NCI-H510A treated with DMSO at 0.1 percent for 48 hours (cell line): ENCODE results near the gene EYA2.
A peak's percentile ranks its signal among the peaks of the same experiment; 100 is the strongest.
"Not testable (repeated sequence)": the region's sequence is repeated elsewhere in the genome, so short reads cannot be mapped to it uniquely, and the experiment has no call there.

Experiments used
- DNase-seq: peaks from one replicate; lab custom pipeline; 2025; lab: John Stamatoyannopoulos, UW

Gene EYA2

DNA sequence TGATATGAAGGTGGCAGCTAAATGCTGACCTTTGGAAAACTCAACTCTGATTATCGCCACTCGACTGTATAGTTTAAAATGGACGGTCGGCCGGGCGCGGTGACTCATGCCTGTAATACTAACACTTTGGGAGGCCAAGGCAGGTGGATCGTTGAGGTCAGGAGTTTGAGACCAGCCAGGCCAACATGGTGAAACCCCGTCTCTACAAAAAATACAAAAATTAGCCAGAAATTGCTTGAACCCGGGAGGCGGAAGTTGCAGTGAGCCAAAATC is 310.1 kb downstream of the EYA2 start:
- not testable (repeated sequence) for DNase-seq

DNA sequence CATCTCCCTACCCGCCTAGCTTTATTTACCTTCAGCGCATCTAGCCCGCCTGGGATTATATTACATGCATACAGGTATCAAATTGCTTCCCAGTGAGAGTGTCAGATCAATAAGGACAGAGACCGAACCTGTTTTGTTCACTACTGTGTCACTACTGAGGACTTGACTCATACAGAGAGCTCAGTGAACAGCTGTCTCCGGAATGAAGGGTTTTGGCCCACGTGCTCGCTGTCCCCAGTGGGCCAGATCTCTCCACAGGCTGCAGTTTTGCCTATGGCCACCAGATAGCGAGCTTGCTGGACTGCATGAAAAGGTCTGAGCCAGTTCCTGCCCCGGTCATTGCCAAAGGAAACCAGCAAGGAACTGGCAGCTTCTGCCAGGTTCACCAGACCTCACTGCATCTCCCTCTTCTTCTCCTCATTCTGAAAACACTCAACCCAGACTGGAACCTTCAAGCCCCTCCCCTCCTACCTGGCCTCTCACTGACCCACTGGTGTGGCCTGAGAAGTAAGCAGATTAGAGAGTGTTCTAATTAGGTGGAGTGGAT is 311.0 kb downstream of the EYA2 start:
- DNase-seq, result peak; percentile 90

DNA sequence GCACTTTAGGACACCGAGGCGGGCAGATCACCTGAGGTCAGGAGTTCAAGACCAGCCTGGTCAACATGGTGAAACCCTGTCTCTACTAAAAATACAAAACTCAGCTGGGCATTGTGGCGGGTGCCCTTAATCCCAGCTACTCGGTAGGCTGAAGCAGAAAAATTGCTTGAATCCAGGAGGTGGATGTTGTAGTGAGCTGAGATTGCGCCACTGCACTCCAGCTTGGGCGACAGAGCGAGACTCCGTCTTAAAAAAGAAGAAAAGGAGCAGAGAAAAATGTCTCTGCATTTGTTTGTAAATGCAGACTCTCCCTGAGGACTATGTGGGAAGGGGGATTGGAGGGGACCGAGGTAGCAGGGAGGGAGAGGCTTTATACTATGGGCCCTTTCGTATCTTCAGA is 311.9 kb downstream of the EYA2 start:
- not testable (repeated sequence) for DNase-seq

DNA sequence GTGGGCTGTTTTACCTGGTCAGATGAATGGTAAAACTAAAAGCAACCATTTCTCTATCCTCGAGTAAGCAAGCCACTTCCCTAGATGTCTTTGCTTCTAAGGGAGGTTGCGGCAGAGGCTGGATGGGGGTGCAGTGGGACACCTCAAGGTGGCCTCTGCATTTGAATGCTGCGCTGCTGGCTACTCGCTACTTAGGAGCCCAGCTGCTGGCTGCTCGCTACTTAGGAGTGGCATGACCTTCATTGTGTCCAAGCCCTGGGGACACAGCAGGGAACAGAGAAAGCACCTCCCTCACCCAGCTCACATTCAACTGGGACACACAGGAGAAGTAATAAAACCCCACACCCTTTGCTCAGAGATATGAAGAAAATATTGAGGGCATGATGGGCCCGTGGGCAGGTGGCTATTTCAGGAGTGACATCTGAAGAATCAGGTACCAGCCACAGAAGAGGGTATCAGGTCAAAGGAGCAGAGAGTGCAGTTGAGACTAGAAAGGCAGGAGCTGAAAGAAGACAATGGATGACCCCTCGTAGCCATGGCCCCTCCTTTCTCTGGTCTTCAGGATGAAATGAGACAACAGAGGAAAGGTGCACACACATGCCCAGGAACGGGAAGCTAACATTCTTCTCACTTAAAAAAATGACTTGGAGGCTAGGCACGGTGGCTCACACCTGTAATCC is 312.5 kb downstream of the EYA2 start:
- DNase-seq, result no peak

DNA sequence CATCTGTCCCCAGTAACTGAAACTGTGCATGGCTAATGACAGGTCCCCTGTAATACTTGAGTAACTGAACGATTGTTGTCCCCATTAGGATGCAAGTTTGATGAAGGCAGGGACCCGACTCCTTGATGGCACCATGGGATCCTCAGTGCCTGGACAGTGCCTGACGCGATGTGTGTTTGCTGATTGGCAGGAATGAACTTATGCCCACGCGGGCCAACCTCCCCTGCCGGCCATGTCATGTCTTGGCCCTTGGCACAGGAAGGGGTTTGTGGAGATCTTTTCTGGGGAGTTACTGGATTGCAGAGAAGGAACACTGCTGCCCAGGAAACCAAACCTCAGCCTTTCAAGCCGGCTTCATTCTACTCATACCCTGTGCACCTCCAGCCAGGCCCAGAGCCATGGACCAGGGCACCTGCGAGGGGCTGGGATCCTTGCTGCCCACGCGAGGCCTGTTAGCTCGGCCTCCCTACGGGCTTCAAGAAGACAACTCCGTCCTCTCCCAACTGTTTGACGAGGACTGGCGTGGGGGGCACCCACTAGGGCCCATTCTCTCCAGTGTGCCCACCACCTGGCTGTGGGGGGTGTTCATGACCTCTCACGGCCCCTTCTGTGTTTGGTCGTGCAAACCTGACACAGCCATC is 314.0 kb downstream of the EYA2 start:
- no peak for DNase-seq

DNA sequence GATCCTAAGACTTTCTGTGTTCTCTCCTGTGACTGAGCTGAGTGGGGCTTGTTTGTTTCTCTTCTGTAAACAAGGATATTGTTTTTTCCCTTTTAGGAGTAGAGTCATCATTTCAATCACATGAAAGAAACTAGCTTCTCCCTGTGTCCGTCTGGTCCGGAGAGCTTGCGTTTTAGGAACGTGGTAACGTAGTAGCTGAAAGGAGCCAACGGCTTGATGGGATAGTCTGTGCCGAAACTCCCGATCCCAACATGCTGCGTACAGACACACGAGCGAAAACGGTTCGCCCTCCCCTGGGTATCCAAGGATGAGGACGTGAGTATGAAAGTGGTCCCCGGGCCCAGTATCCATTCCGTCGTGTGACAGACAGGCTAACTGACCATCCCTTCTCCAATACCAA is 315.3 kb downstream of the EYA2 start:
- DNase-seq, result no peak

DNA sequence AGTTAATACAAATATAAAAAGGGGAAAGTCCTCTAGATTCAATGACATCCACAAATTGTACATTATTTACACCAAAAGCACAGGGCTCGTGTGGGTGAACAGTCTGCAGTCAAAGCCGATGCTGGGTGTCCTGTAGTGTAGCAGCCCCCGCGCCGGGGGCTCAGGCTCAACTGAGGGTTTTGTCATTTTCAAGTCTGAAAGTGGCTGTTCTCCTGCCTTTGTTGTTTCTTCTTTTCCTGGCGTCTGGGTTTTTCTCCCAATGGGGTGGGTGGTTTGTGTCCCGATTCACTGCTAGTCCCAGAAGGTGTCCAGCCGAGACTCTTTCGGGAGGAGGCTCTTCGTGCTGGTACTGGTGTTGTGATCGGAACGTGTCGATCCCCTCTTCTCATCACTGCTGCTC is 315.8 kb downstream of the EYA2 start:
- no peak for DNase-seq

DNA sequence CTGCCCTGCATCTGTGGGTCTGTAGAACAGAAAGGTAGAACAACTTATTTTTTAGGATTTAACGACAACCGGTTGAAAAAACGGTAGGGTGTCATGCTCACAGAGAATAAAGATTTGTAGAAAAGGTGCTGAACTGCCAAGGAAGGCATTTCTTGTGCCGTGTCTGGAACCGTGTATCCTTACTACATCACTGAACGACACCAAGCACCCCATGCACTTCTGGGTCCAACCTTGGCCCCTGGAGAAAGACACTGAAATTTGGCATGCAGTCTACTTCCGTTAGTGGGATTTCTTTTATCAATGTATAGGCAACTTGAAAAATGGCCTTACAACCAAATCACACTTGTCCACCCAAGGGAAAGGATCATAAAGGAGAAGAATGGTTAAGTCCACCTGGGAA is 316.4 kb downstream of the EYA2 start:
- no peak for DNase-seq

DNA sequence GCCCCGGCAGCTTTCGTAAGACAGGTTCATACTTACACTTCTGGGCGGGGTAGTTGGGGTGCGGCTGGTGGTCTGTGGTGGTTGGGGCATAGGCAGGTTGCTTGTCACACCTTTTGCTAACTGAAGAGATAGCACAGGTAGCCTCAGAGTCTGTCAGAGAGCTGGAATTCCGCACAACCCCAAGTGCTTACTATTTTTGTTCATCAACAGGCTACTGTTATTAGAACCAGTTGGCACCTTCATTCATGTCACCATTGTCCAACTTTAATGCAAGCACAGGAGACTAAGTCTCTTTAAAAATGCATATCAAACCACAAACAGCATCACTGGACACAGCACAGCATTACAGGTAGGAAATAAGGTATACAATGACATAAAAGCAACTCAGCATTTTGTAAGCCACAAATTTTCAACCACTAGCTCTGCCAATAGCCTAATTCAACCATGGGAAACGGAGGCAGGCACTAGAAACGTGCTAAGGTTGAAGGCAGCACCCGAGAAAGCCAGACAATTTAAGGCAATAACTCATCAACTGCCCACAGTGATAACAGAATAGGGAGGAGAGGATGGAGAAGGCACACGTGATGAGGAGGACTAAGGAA is 318.1 kb downstream of the EYA2 start:
- no peak for DNase-seq

DNA sequence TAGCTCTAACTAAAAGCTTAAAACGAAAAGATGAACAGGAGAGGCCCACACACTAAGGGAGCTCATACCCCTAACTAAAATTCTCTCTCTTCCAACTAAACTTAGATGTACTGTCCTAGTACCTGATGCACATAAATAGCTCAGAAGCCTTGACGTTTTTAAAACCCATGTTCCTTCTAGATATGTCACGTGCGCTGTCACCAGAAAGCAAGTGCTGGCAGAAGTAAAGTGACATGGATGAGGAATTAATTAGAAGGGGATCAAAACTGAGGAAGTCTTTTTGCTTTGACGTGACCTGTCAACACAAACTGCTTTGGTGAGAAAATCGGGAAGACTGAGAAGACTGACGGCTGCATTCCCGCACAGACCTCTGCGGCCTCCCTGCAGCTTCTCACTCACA is 319.3 kb downstream of the EYA2 start:
- no peak for DNase-seq

DNA sequence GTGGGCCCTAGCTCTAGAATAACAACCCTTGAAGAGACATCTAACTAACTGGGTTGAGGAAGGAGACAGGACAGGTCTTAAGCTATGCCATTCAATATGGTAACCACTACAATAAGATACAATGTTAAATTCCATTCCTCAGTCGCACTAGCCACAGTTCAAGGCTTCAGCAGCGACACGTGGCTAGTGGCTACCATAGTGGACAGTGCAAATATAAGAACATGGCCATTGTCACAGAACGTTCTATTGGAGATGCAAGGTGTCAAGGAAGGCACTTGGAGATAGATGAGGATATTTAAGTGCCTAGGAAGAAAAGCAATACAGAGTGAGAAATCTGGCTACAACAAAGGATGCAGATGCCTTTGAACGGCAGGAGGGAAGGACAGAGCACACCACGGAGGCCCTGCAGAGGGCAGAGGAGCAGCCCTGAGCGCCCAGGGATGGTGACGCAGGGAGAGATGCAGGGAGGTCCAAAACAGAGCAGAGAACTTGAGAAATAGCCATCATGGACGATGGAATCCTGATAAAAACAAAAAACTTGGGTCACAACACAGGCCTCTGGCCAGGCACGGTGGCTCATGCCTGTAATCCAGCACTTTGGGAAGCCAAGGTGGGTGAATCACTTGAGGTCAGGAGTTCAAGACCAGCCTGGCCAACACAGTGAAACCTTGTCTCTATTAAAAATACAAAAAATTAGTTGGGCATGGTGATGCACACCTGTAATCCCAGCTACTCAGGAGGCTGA is 321.2 kb downstream of the EYA2 start:
- no peak for DNase-seq

DNA sequence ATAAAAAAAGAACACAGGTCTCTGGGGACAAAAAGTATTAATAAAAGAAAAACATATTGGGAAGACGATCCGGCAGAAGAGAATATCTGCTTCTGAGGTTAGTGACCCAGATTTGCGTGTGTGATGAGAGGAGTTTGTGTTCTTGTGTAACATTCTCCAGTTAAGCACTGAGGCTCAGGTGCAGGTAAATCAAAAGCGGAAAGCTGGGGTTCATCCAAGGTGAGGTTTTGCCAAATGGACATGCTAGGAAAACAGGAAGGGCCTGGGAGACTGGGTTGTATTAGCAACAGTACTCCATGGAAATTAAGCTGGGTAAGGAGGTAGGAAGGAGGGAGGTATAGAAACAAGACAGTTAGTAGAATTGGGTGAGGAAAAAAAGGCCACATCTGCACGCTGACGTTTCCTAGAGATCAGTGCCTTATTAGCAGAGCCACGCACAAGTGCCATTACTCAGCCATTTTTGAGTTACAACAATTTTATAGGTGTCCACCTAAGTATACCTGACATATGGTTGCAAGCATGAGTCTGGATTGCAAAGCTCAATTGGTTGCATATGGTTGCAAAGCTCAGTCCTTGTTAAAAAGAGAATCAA is 322.3 kb downstream of the EYA2 start:
- DNase-seq, result no peak

DNA sequence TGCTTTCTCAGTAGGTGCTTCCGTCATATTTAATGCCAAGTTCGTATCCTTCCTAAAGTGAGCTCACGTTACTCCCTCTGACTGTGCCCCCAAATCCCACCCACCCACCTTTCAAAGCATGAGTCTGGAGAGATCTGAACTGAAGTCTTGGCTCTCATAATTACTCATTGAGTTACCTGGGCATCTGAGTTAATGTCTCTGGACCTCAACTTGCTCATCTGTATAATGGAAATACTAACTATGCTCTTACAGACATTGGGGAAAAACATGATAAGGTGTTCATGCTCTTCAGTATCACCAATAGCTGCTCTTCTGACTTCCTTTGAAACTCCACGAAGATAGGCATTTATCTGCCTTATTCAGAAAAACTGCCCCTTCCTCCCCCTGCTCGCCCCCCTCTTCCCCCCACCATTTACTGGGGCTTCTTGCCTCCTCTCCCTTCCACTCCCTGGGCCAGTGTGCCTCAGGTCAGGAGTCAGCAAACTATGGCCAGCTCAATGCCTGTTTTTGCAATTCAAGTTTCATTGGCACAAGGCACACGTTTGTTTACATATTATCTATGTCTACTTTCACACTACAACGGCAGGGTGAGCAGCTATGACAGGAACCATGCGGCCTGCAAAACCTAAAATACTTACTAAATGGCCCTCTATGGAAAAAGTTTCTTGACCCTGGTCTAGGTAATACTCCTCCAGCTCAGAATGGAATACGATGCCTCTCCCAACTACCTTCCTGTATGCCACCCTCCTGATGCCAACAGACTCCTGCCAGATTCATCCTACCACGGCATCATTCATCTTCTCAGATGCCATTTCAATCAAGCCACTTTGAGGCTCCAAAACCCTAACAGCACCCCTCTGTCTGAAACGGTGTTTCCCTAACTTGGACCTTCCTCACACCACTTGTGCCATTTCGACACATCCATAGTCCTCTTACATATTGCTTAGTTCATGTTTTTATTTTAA is 323.1 kb downstream of the EYA2 start:
- no peak for DNase-seq

DNA sequence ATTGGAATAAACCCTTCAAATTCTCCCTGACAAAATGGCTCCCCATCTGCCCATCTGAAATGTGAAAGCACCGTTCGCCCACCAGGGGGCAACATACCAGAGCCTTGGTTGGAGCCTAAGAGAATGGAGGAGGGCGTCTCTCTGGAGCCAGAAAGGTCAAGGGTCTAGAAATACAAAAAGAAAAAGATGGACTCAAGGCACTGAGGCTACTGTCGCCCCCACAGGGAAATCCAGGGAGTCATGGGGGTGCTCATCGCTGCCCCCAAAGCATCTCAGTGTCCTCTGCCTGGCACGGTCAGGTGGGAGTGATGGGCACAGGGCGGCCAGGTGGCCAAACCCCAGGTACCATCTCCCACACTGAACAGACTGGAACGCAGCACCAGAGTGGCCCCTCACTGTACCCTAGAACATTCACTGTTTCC is 325.5 kb downstream of the EYA2 start:
- peak; percentile 24 for DNase-seq

DNA sequence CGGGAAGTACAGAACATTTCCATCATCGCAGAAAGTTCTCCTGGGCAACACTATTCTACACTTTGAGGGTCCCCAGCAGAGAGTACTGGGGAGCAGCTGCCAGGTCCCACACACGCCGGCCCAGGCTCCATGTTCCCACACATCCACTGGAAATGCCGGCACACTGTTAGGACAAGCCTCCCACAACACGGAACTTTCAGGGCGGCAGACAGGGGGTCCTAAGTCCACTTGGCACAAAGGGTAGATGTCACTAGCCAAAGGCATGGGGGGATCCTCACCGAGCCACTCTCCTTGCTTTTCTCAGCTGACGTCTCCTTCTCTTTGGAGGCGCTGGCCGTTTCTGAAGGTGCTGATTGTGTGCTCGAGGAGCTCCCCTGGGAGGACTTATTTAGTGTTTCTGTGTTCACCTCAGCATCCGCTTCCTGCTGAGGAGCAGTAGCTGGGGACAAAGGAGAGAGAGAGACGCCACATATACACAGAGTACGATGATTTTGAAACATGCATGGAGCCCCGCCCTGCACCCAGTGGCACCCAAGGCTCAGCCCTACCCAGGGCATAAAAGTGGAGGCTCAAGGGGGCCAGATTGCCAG is 326.5 kb downstream of the EYA2 start:
- no peak for DNase-seq

DNA sequence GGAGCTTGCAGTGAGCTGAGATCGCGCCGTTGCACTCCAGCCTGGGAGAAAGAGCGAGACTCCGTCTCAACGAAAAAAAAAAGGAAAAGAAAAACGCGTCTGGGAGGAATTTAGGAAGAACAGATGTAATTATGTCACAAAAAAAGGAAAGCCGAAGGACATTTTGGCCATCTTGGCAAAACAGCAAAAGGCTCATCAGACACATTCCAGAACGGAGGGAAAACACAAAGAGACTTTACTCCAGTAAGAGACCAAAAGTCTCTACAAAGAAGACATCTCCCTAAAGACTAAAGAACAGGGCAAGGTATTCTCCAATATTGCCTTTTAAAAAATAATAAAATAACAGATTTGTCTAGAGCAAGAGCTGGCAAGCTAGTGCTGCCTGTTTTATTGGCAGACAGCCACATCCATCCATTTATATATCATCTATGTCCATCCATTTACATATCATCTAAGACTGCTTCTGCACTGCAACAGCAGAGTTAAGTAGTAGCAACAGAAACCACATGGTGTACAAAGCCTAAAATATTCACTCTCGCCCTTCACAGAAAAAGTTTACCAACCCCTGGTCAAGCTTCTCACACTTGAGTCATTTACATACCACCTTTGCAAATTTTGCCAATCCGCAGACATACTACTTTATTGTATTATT is 328.0 kb downstream of the EYA2 start:
- no peak for DNase-seq

DNA sequence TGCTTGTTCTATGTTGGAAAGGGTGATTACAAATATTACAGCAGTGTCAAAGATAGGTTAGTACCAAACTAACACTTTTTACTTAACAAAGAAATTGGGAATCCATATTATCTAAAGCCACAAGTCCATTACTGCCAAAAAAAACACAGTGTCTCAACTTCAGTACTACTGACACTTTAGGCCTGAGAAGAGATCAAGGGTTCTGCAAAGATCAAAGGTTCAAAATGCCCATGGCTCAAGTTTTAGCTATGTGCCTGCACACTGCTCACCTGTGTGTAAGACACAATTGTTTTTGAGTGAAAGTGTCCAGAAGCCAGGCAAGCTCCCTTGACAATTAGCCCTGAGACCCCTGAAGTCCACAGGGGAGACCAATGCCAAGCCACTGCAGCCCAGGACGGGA is 329.3 kb downstream of the EYA2 start:
- DNase-seq, result no peak

DNA sequence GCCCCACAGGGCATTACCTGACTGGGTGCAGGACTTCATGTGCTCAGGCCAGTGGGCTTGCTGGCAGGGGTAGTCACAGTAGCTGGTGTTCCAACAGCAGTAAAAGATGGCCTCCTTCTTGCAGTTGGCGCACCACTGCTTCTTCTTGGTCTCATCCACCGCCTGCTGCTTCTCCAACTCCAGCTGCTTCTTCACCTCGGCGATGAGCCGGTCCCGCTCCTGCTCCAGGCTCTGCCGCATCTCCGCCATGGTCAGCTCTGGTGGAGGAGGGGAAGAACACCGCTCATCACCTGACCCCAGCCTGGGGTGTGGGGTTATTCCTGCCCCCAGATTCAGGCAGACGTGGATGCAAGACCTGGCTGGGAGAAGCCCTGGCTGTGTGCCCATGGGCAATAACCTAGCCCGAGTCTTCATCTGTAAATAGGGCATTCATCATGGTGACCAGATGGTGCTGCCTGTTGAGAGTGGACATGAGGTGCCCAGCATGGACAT is 329.7 kb downstream of the EYA2 start:
- DNase-seq, result no peak

DNA sequence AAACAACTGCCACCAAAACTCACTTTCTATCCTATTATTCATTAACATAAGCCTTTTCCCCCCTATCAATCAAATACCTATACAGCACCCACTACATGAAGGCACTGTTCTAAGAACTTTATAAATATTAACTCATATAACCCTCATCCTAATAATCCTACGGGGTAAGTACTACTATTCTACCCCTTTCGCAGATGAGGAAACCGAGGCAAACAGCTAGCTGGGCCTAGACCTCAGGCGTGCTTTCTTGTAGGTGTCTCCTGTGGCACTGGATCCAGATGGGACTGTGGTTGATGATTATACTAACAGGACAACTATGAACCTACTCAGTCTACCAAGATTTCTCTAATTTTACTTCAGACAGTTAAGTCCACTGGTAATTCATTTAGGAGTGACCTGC is 330.2 kb downstream of the EYA2 start:
- DNase-seq, result no peak

DNA sequence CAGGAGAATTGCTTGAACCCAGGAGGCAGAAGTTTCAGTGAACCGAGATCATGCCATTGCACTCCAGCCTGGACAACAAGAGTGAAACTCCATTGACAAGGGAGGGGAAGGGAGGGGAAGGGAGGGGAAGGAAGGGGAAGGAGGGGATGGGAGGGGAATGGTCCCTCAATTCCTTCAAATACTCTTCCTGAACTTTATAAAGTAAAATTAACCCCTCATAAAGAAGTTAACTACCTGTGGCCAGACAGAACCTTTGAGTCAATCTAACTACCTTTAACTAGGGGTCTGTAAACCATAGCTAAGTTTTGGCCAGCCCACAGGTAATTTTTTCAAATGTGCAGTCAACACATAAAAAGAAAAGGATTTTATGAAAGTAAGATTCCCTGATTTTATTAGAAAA is 330.8 kb downstream of the EYA2 start:
- DNase-seq, result no peak
